Gastrocnemius medialis (tissue), 4 donors: ENCODE results near the gene CAB39.

Experiments
- CTCF ChIP-seq, 5 experiments: fragments of 450-650 bp in 3 of 5; fragments of 200-600 bp in 2 of 5; sonication (generic) in 2 of 5; IDR thresholded peaks in 4 of 5; conservative IDR thresholded peaks in 1 of 5; 1 replicate in 4 of 5; 2 replicates in 1 of 5; pipeline ENCODE4 v1.5.1; 2016 to 2019; ENCODE audit warnings: antibody characterized with exemption in 5 of 5, mild to moderate bottlenecking in 3 of 5, moderate library complexity in 3 of 5
- POLR2A ChIP-seq, 2 donors: fragments of 450-650 bp; IDR thresholded peaks; one replicate each; pipeline ENCODE4 v1.6.1; 2017; ENCODE audit warnings: antibody characterized with exemption in 2 of 2, mild to moderate bottlenecking in 2 of 2, moderate library complexity in 2 of 2

GRCh38 chr2:230674966-230675672, 37.5 kb upstream of the CAB39 start:
- TF ChIP-seq CTCF (IDR thresholded peaks at IDR 0.05 in 4 of 5, conservative IDR thresholded peaks at IDR 0.05 in 1 of 5) = no peak
- TF ChIP-seq POLR2A (IDR thresholded peaks at IDR 0.05) = no peak
